SIG-M5 treated with dmso at 0.1 percent for 504 hours (cell line): Measurements from ENCODE around the gene MYH15.
"Not testable (repeated sequence)": the region's sequence is repeated elsewhere in the genome, so short reads cannot be mapped to it uniquely, and the experiment has no call there.

Source experiments
- DNase-seq: peaks from one replicate; lab custom pipeline; 2025; ENCODE audit not compliant: unreplicated experiment; lab: John Stamatoyannopoulos, UW

The MYH15 gene

GRCh38 chr3:108391917-108392593 lies 118.3 kb downstream of the MYH15 start:
- no peak for DNase-seq

- no peak for DNase-seq
These were observed 121.0 kb downstream of the MYH15 start for GRCh38 chr3:108389372-108389771.

GRCh38 chr3:108388136-108389132 lies 122.0 kb downstream of the MYH15 start:
- DNase-seq, result peak; percentile 55

- DNase-seq, result no peak
These were observed 123.3 kb downstream of the MYH15 start for GRCh38 chr3:108387063-108387462.

GRCh38 chr3:108383306-108383705 lies 127.1 kb downstream of the MYH15 start:
- DNase-seq, result no peak

GRCh38 chr3:108381529-108382140 lies 128.8 kb downstream of the MYH15 start:
- no peak for DNase-seq

GRCh38 chr3:108380128-108380795 lies 130.1 kb downstream of the MYH15 start:
- DNase-seq, result no peak

- DNase-seq, result not testable (repeated sequence)
These were observed 131.4 kb downstream of the MYH15 start for GRCh38 chr3:108378952-108379342.

GRCh38 chr3:108378153-108378951 lies 132.0 kb downstream of the MYH15 start:
- DNase-seq, result no peak

- DNase-seq, result no peak
These were observed 133.0 kb downstream of the MYH15 start for GRCh38 chr3:108377384-108377783.

GRCh38 chr3:108376026-108376425 lies 134.4 kb downstream of the MYH15 start:
- DNase-seq, result no peak

- DNase-seq, result no peak
These were observed 151.4 kb downstream of the MYH15 start for GRCh38 chr3:108359011-108359410.

GRCh38 chr3:108357042-108357441 lies 153.4 kb downstream of the MYH15 start:
- DNase-seq, result no peak

- DNase-seq, result no peak
These were observed 155.8 kb downstream of the MYH15 start for GRCh38 chr3:108354562-108354961.

- DNase-seq, result no peak
These were observed 158.2 kb downstream of the MYH15 start for GRCh38 chr3:108352176-108352575.

- peak; percentile 92 for DNase-seq
These were observed 163.8 kb downstream of the MYH15 start for GRCh38 chr3:108346301-108347227.

GRCh38 chr3:108345492-108346205 lies 164.7 kb downstream of the MYH15 start:
- DNase-seq, result peak; percentile 80

GRCh38 chr3:108343491-108343890 lies 166.9 kb downstream of the MYH15 start:
- DNase-seq, result no peak
